ENCODE data around the gene STAT6. TPM values are rescaled to one million over a fixed set of nuclear protein-coding genes. Genes with fewer than 3 reads are reported as not detected.

Gene STAT6
- total RNA-seq, 1 experiment from 2014 or later = 122 TPM

- Histone ChIP-seq H3K4me1 (replicated peaks; ENCODE audit: insufficient read depth) (peaks cover 6% of the 10 kb centered on the region), H3K4me2 (no peak overlapping the region), H3K79me2 (ENCODE audit: low read depth) (no peaks in the 10 kb centered on the region), H4K20me1 (ENCODE audit: insufficient read depth) (no peaks in the 10 kb centered on the region), H2AFZ (no peak overlapping the region), H3K4me3 (no peak overlapping the region), H3K27me3 (ENCODE audit: insufficient read depth, low read depth) (no peaks in the 10 kb centered on the region), H3K9me2 (ENCODE audit: insufficient read depth) (no peaks in the 10 kb centered on the region), H3K36me3 (ENCODE audit: low read depth) (no peaks in the 10 kb centered on the region), H3K9me3 (ENCODE audit: insufficient read depth, low read depth) (no peaks in the 10 kb centered on the region), H3F3A (ENCODE audit: insufficient read depth, low read depth) (no peaks in the 10 kb centered on the region), H3K27ac (no peak overlapping the region)
- TF ChIP-seq EZH2 (IDR thresholded peaks at IDR 0.05; ENCODE audit: low read depth) = no peak
- no peak for TF ChIP-seq CTCF (conservative IDR thresholded peaks at IDR 0.05)
- intact Hi-C loops (cut with micrococcal nuclease; ENCODE audit: unreplicated experiment) = no loop called here
- CTCF ChIA-PET = no interaction called here
- BruUV-seq (replicated peaks) = no TSS peak
- POLR2A ChIA-PET (ENCODE audit: unreplicated experiment) = no interaction called here
- no peak for DNase-seq
Observed at GRCh38 chr12:57142727-57143126, 31.6 kb upstream of the STAT6 start.

DNA sequence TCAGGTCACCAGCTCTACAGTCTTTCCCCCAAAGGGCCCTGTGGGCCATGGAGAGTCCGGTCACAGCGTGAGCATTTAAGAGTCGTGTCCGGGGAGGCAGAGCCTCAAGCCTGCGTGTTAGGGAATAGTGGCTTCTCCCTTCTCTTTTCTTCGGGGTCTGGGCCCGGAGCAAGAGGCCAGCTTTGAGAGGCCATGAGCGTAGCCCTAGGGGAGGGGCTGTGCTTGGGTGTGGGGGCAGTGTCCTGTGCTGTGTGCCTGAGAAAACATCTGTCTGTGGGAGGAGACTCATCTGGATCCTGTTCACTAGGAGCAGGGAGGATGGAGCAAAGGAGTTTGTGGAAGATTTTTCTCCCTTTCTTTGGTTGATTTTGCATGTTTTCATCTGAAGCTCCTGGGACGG lies 31.0 kb upstream of the STAT6 start:
- no peak for TF ChIP-seq EZH2 (IDR thresholded peaks at IDR 0.05; ENCODE audit: low read depth)
- Histone ChIP-seq H3K9me3 (ENCODE audit: insufficient read depth, low read depth) (no peaks in the 10 kb centered on the region), H3K79me2 (ENCODE audit: low read depth) (no peaks in the 10 kb centered on the region), H3K9me2 (ENCODE audit: insufficient read depth) (no peaks in the 10 kb centered on the region), H3F3A (ENCODE audit: insufficient read depth, low read depth) (no peaks in the 10 kb centered on the region), H3K4me1 (replicated peaks; ENCODE audit: insufficient read depth) (peaks cover 6% of the 10 kb centered on the region), H4K20me1 (ENCODE audit: insufficient read depth) (no peaks in the 10 kb centered on the region), H3K4me2 (no peak overlapping the region), H3K27ac (no peak overlapping the region), H3K4me3 (no peak overlapping the region), H3K36me3 (ENCODE audit: low read depth) (no peaks in the 10 kb centered on the region), H3K27me3 (ENCODE audit: insufficient read depth, low read depth) (no peaks in the 10 kb centered on the region), H2AFZ (no peak overlapping the region)
- DNase-seq = no peak
- intact Hi-C loops (cut with micrococcal nuclease; ENCODE audit: unreplicated experiment) = no loop called here
- ChIA-PET POLR2A (ENCODE audit: unreplicated experiment) (no interaction called here), CTCF (interaction anchor here (0.6 kb wide), 1 partner anchor 88 kb away, joined by 3 read pairs; no protein-coding TSS in a partner anchor)
- no TSS peak for BruUV-seq (replicated peaks)

DNA sequence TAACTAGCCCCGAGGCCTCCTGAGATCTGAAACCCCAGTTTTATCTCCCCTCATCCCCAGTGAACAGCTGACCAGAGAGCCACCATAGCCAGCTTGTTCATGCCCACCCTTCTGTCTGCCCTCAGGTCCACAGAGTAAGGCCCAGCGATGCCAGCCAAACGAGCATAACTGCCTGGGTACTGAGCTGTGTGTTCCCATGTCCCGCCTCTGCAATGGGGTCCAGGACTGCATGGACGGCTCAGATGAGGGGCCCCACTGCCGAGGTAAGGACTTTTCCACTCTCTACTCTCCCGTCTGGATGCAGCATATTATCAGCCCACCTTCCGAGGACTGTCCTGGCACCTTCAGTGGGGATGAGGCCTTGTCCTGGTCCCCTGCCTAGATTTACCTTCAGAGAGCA lies 30.1 kb upstream of the STAT6 start:
- H3K9me3 ChIP-seq (ENCODE audit: insufficient read depth, low read depth) = no peaks in the 10 kb centered on the region
- no peaks in the 10 kb centered on the region for H3K79me2 ChIP-seq (ENCODE audit: low read depth)
- no peaks in the 10 kb centered on the region for H4K20me1 ChIP-seq (ENCODE audit: insufficient read depth)
- no peak overlapping the region for H2AFZ ChIP-seq
- H3K27ac ChIP-seq = no peak overlapping the region
- H3K4me3 ChIP-seq = no peak overlapping the region
- POLR2A ChIA-PET (ENCODE audit: unreplicated experiment) = no interaction called here
- H3K27me3 ChIP-seq (ENCODE audit: insufficient read depth, low read depth) = no peaks in the 10 kb centered on the region
- H3K4me2 ChIP-seq = no peak overlapping the region
- no peaks in the 10 kb centered on the region for H3K9me2 ChIP-seq (ENCODE audit: insufficient read depth)
- no peak for DNase-seq
- H3K4me1 ChIP-seq (replicated peaks; ENCODE audit: insufficient read depth) = peaks cover 6% of the 10 kb centered on the region
- CTCF ChIA-PET = interaction anchor here (0.6 kb wide), 1 partner anchor 89 kb away, joined by 3 read pairs; no protein-coding TSS in a partner anchor
- BruUV-seq (replicated peaks) = no TSS peak
- no peak for TF ChIP-seq EZH2 (IDR thresholded peaks at IDR 0.05; ENCODE audit: low read depth)
- no peak for TF ChIP-seq CTCF (conservative IDR thresholded peaks at IDR 0.05)
- H3F3A ChIP-seq (ENCODE audit: insufficient read depth, low read depth) = no peaks in the 10 kb centered on the region
- intact Hi-C loops (cut with micrococcal nuclease; ENCODE audit: unreplicated experiment) = no loop called here
- H3K36me3 ChIP-seq (ENCODE audit: low read depth) = no peaks in the 10 kb centered on the region
